Measurements from ENCODE around the gene AKR7A3.
"Not testable (repeated sequence)": the region's sequence is repeated elsewhere in the genome, so short reads cannot be mapped to it uniquely, and the experiment has no call there.

Gene AKR7A3

GRCh38 chr1:19305880-19306279 is 17.3 kb upstream of the AKR7A3 start:
- no peak for DNase-seq
- in situ Hi-C loops (cut with MboI; ENCODE audit: low pct_unique_long_range_greater_than_20kb, low sequenced_read_pairs) = no loop called here

- in situ Hi-C loops (cut with MboI; ENCODE audit: low pct_unique_long_range_greater_than_20kb, low sequenced_read_pairs); DNase-seq: not testable (repeated sequence)
Measured at GRCh38 chr1:19304081-19304480, 15.5 kb upstream of the AKR7A3 start.

GRCh38 chr1:19300211-19300610 is 11.6 kb upstream of the AKR7A3 start:
- no peak for DNase-seq
- in situ Hi-C loops (cut with MboI; ENCODE audit: low pct_unique_long_range_greater_than_20kb, low sequenced_read_pairs) = no loop called here

GRCh38 chr1:19294638-19295037 is 6.1 kb upstream of the AKR7A3 start:
- no peak for DNase-seq
- in situ Hi-C loops (cut with MboI; ENCODE audit: low pct_unique_long_range_greater_than_20kb, low sequenced_read_pairs) = no loop called here

- in situ Hi-C loops (cut with MboI; ENCODE audit: low pct_unique_long_range_greater_than_20kb, low sequenced_read_pairs) = no loop called here
- no peak for DNase-seq
Measured at GRCh38 chr1:19289244-19289643, 674 bp upstream of the AKR7A3 start.

GRCh38 chr1:19287436-19288185 is 959 bp downstream of the AKR7A3 start:
- no peak for DNase-seq
- in situ Hi-C loops (cut with MboI; ENCODE audit: low pct_unique_long_range_greater_than_20kb, low sequenced_read_pairs) = no loop called here

- in situ Hi-C loops (cut with MboI; ENCODE audit: low pct_unique_long_range_greater_than_20kb, low sequenced_read_pairs); DNase-seq: not testable (repeated sequence)
Measured at GRCh38 chr1:19285807-19286206, 2.8 kb downstream of the AKR7A3 start.

GRCh38 chr1:19285366-19285765 is 3.2 kb downstream of the AKR7A3 start:
- in situ Hi-C loops (cut with MboI; ENCODE audit: low pct_unique_long_range_greater_than_20kb, low sequenced_read_pairs); DNase-seq: not testable (repeated sequence)

GRCh38 chr1:19284881-19285280 is 3.7 kb downstream of the AKR7A3 start:
- no peak for DNase-seq
- in situ Hi-C loops (cut with MboI; ENCODE audit: low pct_unique_long_range_greater_than_20kb, low sequenced_read_pairs) = no loop called here

- in situ Hi-C loops (cut with MboI; ENCODE audit: low pct_unique_long_range_greater_than_20kb, low sequenced_read_pairs) = no loop called here
- DNase-seq = no peak
Measured at GRCh38 chr1:19283891-19284290, 4.7 kb downstream of the AKR7A3 start.

- no peak for DNase-seq
- in situ Hi-C loops (cut with MboI; ENCODE audit: low pct_unique_long_range_greater_than_20kb, low sequenced_read_pairs) = no loop called here
Measured at GRCh38 chr1:19274636-19275035, 13.9 kb downstream of the AKR7A3 start.

GRCh38 chr1:19273844-19274531 is 14.6 kb downstream of the AKR7A3 start:
- DNase-seq; in situ Hi-C loops (cut with MboI; ENCODE audit: low pct_unique_long_range_greater_than_20kb, low sequenced_read_pairs): not testable (repeated sequence)

- in situ Hi-C loops (cut with MboI; ENCODE audit: low pct_unique_long_range_greater_than_20kb, low sequenced_read_pairs) = no loop called here
- no peak for DNase-seq
Measured at GRCh38 chr1:19273106-19273843, 15.3 kb downstream of the AKR7A3 start.

- no peak for DNase-seq
- in situ Hi-C loops (cut with MboI; ENCODE audit: low pct_unique_long_range_greater_than_20kb, low sequenced_read_pairs) = no loop called here
Measured at GRCh38 chr1:19272064-19272463, 16.5 kb downstream of the AKR7A3 start.

- in situ Hi-C loops (cut with MboI; ENCODE audit: low pct_unique_long_range_greater_than_20kb, low sequenced_read_pairs); DNase-seq: not testable (repeated sequence)
Measured at GRCh38 chr1:19270343-19270730, 18.2 kb downstream of the AKR7A3 start.

GRCh38 chr1:19269427-19270342 is 18.9 kb downstream of the AKR7A3 start:
- DNase-seq; in situ Hi-C loops (cut with MboI; ENCODE audit: low pct_unique_long_range_greater_than_20kb, low sequenced_read_pairs): not testable (repeated sequence)

- in situ Hi-C loops (cut with MboI; ENCODE audit: low pct_unique_long_range_greater_than_20kb, low sequenced_read_pairs) = no loop called here
- DNase-seq = no peak
Measured at GRCh38 chr1:19268445-19268844, 20.1 kb downstream of the AKR7A3 start.

GRCh38 chr1:19262744-19263143 is 25.8 kb downstream of the AKR7A3 start:
- DNase-seq = no peak
- in situ Hi-C loops (cut with MboI; ENCODE audit: low pct_unique_long_range_greater_than_20kb, low sequenced_read_pairs) = no loop called here

- in situ Hi-C loops (cut with MboI; ENCODE audit: low pct_unique_long_range_greater_than_20kb, low sequenced_read_pairs) = no loop called here
- peak; percentile 19 for DNase-seq
Measured at GRCh38 chr1:19262047-19262446, 26.5 kb downstream of the AKR7A3 start.

Measured in KBM-7 (cell line).